Astrocyte (in vitro differentiated cells and primary cell): ENCODE results near the gene RAB31. TPM values are rescaled to one million over a fixed set of nuclear protein-coding genes. Genes with fewer than 3 reads are reported as not detected.

Source experiments
- DNase-seq: peaks from one replicate; pipeline ENCODE4 v3.0.0-alpha.2; 2010; ENCODE audit warnings: low read depth
- FAIRE-seq: peaks from 2 replicates; lab custom pipeline; 2011; peaks lifted over from hg19 to GRCh38; lab: Jason Lieb, UNC
- H2AFZ ChIP-seq: 2 replicates; pipeline ENCODE4 v1.6.0; 2012; ENCODE audit warnings: low read depth, low read length, inconsistent platforms
- H3K27ac ChIP-seq: 2 replicates; pipeline ENCODE4 v1.5.1; 2011; ENCODE audit warnings: low read depth, low read length, inconsistent platforms
- H3K27me3 ChIP-seq: 2 replicates; pipeline ENCODE4 v1.6.0; 2011; ENCODE audit warnings: low read length, inconsistent platforms; ENCODE audit not compliant: insufficient read depth
- H3K36me3 ChIP-seq: 2 replicates; pipeline ENCODE4 v1.5.1; 2011; ENCODE audit warnings: low read length, inconsistent platforms; ENCODE audit not compliant: insufficient read depth
- H3K4me1 ChIP-seq: 2 replicates; pipeline ENCODE4 v1.5.1; 2011; ENCODE audit warnings: low read length, inconsistent platforms; ENCODE audit not compliant: insufficient read depth
- H3K4me2 ChIP-seq: 2 replicates; pipeline ENCODE4 v1.6.0; 2012; ENCODE audit warnings: low read length, inconsistent platforms
- H3K4me3 ChIP-seq: 2 replicates; pipeline ENCODE4 v1.5.1; 2011; ENCODE audit warnings: low read depth, mild to moderate bottlenecking, low read length, inconsistent platforms; ENCODE audit not compliant: insufficient read depth
- H3K79me2 ChIP-seq: 2 replicates; pipeline ENCODE4 v1.6.0; 2012; ENCODE audit warnings: mild to moderate bottlenecking, low read length, inconsistent platforms; ENCODE audit not compliant: insufficient read depth
- H3K9ac ChIP-seq: 2 replicates; pipeline ENCODE4 v1.6.0; 2012; ENCODE audit warnings: mild to moderate bottlenecking, low read length, inconsistent platforms
- H3K9me3 ChIP-seq: 2 replicates; pipeline ENCODE4 v1.5.1; 2012; ENCODE audit warnings: low read depth, mild to moderate bottlenecking, low read length, inconsistent platforms; ENCODE audit not compliant: insufficient read depth
- H4K20me1 ChIP-seq: 2 replicates; pipeline ENCODE4 v1.6.0; 2012; ENCODE audit warnings: low read length, inconsistent platforms; ENCODE audit not compliant: insufficient read depth
- H3K27ac Mint-ChIP-seq: one replicate; pipeline ENCODE4 v1.8.0; 2021; ENCODE audit warnings: mild to moderate bottlenecking, mixed read lengths; ENCODE audit not compliant: unreplicated experiment
- H3K27me3 Mint-ChIP-seq: one replicate; pipeline ENCODE4 v1.8.0; 2021; ENCODE audit warnings: low read depth, mixed read lengths; ENCODE audit not compliant: unreplicated experiment
- H3K36me3 Mint-ChIP-seq: one replicate; pipeline ENCODE4 v1.8.0; 2021; ENCODE audit warnings: low read depth, mixed read lengths; ENCODE audit not compliant: unreplicated experiment
- H3K4me1 Mint-ChIP-seq: one replicate; pipeline ENCODE4 v1.8.0; 2021; ENCODE audit warnings: low read depth, mixed read lengths; ENCODE audit not compliant: unreplicated experiment
- H3K4me3 Mint-ChIP-seq: one replicate; pipeline ENCODE4 v1.8.0; 2021; ENCODE audit warnings: mild to moderate bottlenecking, moderate library complexity, mixed read lengths; ENCODE audit not compliant: unreplicated experiment
- H3K9me3 Mint-ChIP-seq: one replicate; pipeline ENCODE4 v1.8.0; 2021; ENCODE audit warnings: mild to moderate bottlenecking, mixed read lengths; ENCODE audit not compliant: unreplicated experiment
- EZH2 ChIP-seq: IDR thresholded peaks from 2 replicates; pipeline ENCODE4 v1.6.1; 2012; ENCODE audit warnings: mild to moderate bottlenecking, low read length, inconsistent platforms; ENCODE audit not compliant: insufficient read depth
- total RNA-seq: library from RNA; stranded (reverse); gene quantifications from 2 replicates; pipeline ENCODE4 v1.2.1, GENCODE V29; 2021
- TF ChIP-seq, protein P1 (sequence below): IDR thresholded peaks from 2 replicates; pipeline ENCODE4 v1.5.1; 2011; ENCODE audit warnings: low read depth, mild to moderate bottlenecking, inconsistent platforms, low read length, moderate library complexity; ENCODE audit not compliant: insufficient read depth

RAB31 gene
- total RNA-seq, 1 donor from 2014 or later: 100 TPM

DNA sequence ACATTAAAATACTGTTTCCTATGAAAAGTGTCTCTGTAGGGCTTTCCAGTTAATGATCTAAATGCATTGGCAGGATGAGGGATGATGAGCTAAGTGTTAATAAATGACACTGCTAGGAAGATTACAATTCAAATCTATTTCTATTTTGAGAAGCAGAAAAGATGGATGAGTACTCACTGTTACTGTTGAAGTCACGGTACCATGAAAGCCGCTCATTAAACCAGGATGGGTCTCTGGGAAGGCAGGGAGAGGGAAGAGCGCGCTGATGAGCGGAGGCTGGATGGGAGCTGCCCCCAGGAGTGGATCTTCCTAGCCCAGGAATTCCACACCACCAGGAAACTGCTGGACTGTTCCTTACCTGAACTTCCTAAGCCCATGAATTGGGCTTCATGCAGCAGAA lies 150.5 kb downstream of the RAB31 start:
- peaks cover 5% of the 10 kb centered on the region for H3K4me1 ChIP-seq
- H3K27me3 ChIP-seq: no peaks in the 10 kb centered on the region
- TF ChIP-seq EZH2: no peak
- no peak overlapping the region for H3K4me3 ChIP-seq
- no peaks in the 10 kb centered on the region for H4K20me1 ChIP-seq
- no peak overlapping the region for H3K4me2 ChIP-seq
- Mint-ChIP-seq H3K4me3 (no peak overlapping the region), H3K36me3 (peaks cover 24% of the 10 kb centered on the region), H3K27ac (no peak overlapping the region), H3K27me3 (no peaks in the 10 kb centered on the region), H3K4me1 (no peaks in the 10 kb centered on the region), H3K9me3 (no peaks in the 10 kb centered on the region)
- DNase-seq (no peak), FAIRE-seq (no peak)
- H3K9ac ChIP-seq: no peak overlapping the region
- no peaks in the 10 kb centered on the region for H3K79me2 ChIP-seq
- no peaks in the 10 kb centered on the region for H3K9me3 ChIP-seq
- peaks cover 15% of the 10 kb centered on the region for H3K36me3 ChIP-seq
- H2AFZ ChIP-seq: no peak overlapping the region
- no peak overlapping the region for H3K27ac ChIP-seq

GRCh38 chr18:9859232-9859631 lies 151.1 kb downstream of the RAB31 start:
- Mint-ChIP-seq H3K27ac (no peak overlapping the region), H3K4me3 (no peak overlapping the region)

DNA sequence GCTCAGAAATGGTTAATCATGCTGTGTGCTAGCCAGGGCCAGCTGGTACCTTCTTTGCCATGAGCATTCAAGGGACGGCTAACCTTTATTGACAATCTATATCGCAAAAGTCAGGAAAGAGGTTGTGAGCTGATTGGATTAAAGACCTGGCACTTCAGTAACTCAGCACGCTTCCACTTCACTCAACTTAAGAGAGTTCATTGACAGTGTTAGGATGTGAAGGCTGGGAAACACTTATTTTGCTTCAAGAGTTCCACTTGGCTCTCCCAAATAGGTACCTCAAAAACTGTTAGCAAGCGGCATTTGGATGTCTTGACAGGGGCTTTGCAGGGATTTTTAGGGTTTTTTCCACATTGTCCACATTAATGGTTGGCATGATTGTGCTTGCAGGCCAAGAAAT lies 152.6 kb downstream of the RAB31 start:
- H3K4me1 ChIP-seq: no peaks in the 10 kb centered on the region
- H3K9me3 Mint-ChIP-seq: peaks cover 5% of the 10 kb centered on the region
- FAIRE-seq (no peak), DNase-seq (no peak)
- no peaks in the 10 kb centered on the region for H3K27me3 ChIP-seq
- H3K27me3 Mint-ChIP-seq: no peaks in the 10 kb centered on the region
- no peak overlapping the region for H3K4me3 ChIP-seq
- no peak overlapping the region for H2AFZ ChIP-seq
- no peak overlapping the region for H3K27ac Mint-ChIP-seq
- H3K36me3 Mint-ChIP-seq: peaks cover 32% of the 10 kb centered on the region
- H3K27ac ChIP-seq: no peak overlapping the region
- H3K79me2 ChIP-seq: no peaks in the 10 kb centered on the region
- no peak overlapping the region for H3K4me3 Mint-ChIP-seq
- no peaks in the 10 kb centered on the region for H4K20me1 ChIP-seq
- no peaks in the 10 kb centered on the region for H3K4me1 Mint-ChIP-seq
- TF ChIP-seq EZH2: no peak
- TF ChIP-seq, protein P1, sequence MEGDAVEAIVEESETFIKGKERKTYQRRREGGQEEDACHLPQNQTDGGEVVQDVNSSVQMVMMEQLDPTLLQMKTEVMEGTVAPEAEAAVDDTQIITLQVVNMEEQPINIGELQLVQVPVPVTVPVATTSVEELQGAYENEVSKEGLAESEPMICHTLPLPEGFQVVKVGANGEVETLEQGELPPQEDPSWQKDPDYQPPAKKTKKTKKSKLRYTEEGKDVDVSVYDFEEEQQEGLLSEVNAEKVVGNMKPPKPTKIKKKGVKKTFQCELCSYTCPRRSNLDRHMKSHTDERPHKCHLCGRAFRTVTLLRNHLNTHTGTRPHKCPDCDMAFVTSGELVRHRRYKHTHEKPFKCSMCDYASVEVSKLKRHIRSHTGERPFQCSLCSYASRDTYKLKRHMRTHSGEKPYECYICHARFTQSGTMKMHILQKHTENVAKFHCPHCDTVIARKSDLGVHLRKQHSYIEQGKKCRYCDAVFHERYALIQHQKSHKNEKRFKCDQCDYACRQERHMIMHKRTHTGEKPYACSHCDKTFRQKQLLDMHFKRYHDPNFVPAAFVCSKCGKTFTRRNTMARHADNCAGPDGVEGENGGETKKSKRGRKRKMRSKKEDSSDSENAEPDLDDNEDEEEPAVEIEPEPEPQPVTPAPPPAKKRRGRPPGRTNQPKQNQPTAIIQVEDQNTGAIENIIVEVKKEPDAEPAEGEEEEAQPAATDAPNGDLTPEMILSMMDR: no peak
- H3K4me2 ChIP-seq: no peak overlapping the region
- no peak overlapping the region for H3K9ac ChIP-seq
- H3K36me3 ChIP-seq: peaks cover 15% of the 10 kb centered on the region
- peaks cover 5% of the 10 kb centered on the region for H3K9me3 ChIP-seq

More at GRCh38 chr18:9859232-9859631, 151.1 kb downstream of the RAB31 start:
- H3K9me3 Mint-ChIP-seq: no peaks in the 10 kb centered on the region
- no peaks in the 10 kb centered on the region for H3K4me1 Mint-ChIP-seq
- no peaks in the 10 kb centered on the region for H3K27me3 Mint-ChIP-seq
- FAIRE-seq: no peak
- H3K36me3 Mint-ChIP-seq: peaks cover 26% of the 10 kb centered on the region
- Histone ChIP-seq H3K9me3 (no peaks in the 10 kb centered on the region), H3K4me1 (peaks cover 5% of the 10 kb centered on the region), H3K4me2 (no peak overlapping the region), H3K27me3 (no peaks in the 10 kb centered on the region), H3K9ac (no peak overlapping the region), H3K27ac (no peak overlapping the region), H3K36me3 (peaks cover 15% of the 10 kb centered on the region), H3K79me2 (no peaks in the 10 kb centered on the region), H3K4me3 (no peak overlapping the region), H2AFZ (no peak overlapping the region), H4K20me1 (no peaks in the 10 kb centered on the region)
- no peak for TF ChIP-seq EZH2
- TF ChIP-seq, protein P1: no peak
- no peak for DNase-seq
